ENCODE measurements around the gene NPC2. TPM values are rescaled to one million over a fixed set of nuclear protein-coding genes. Genes with fewer than 3 reads are reported as not detected.
"Not testable (repeated sequence)": the region's sequence is repeated elsewhere in the genome, so short reads cannot be mapped to it uniquely, and the experiment has no call there.

NPC2 gene
- polyA plus RNA-seq, 2 of the 4 experiments (the other 2 are of a cell fraction), result 97.7 to 457 TPM

- 47% methylated on average over 10 of the region's 10 CpGs for WGBS (ENCODE audit: missing lambda C conversion rate)
- CTCF ChIA-PET, result interaction anchor here (0.9 to 6.8 kb wide), 15 partner anchors 8 to 396 kb away, joined by 3 to 31 read pairs (median 5); no protein-coding TSS in a partner anchor
- FAIRE-seq (no peak), DNase-seq (ENCODE audit: low read depth in 1 of 2, low spot score in 1 of 2) (peak; percentile 48 to 51), ATAC-seq (peak; percentile 96 to 98)
- Histone ChIP-seq H3K27ac (no peak overlapping the region), H3K4me2 (no peak overlapping the region), H3K4me1 (no peaks in the 10 kb centered on the region), H3K9me3 (no peaks in the 10 kb centered on the region), H3K4me3 (no peak overlapping the region)
- POLR2A ChIA-PET, result no interaction called here
- TF ChIP-seq CTCF (IDR thresholded peaks at IDR 0.05) (peak; percentile 33; the same call in 2 of the 3 replicates), RAD21 (conservative IDR thresholded peaks at IDR 0.05 in 1 of 2, IDR thresholded peaks at IDR 0.05 in 1 of 2) (peak; percentile 23 to 26; a peak in 1 of 5 replicates), FOSL2 (IDR thresholded peaks at IDR 0.05) (no peak), FOSL2 (CRISPR knock-in tag; IDR thresholded peaks at IDR 0.05) (peak; percentile 77), RNF2 (IDR thresholded peaks at IDR 0.05; ENCODE audit: borderline replicate concordance, low read depth) (no peak)
Observed at GRCh38 chr14:74459289-74459946, 33.7 kb downstream of the NPC2 start.

GRCh38 chr14:74457565-74457895, 35.6 kb downstream of the NPC2 start:
- no peak overlapping the region for H3K4me2 ChIP-seq
- WGBS (ENCODE audit: missing lambda C conversion rate), result 57% methylated on average over 4 of the region's 4 CpGs
- no peaks in the 10 kb centered on the region for H3K9me3 ChIP-seq
- FAIRE-seq (no peak), ATAC-seq (no peak), DNase-seq (ENCODE audit: low read depth in 1 of 2, low spot score in 1 of 2) (no peak)
- no peak overlapping the region for H3K27ac ChIP-seq
- ChIA-PET POLR2A (interaction anchor here (0.8 kb wide), 1 partner anchor 36 kb away, joined by 3 read pairs; the partner anchor contains the start of genes ISCA2 and NPC2), CTCF (interaction anchor here (0.6 to 6.8 kb wide), 6 partner anchors 8 to 1252 kb away, joined by 3 to 31 read pairs (median 3); no protein-coding TSS in a partner anchor)
- H3K4me1 ChIP-seq, result no peaks in the 10 kb centered on the region
- H3K4me3 ChIP-seq, result no peak overlapping the region
- TF ChIP-seq EHF (CRISPR knock-in tag; IDR thresholded peaks at IDR 0.05), result no peak
- no peak for TF ChIP-seq BHLHE40 (IDR thresholded peaks at IDR 0.05; ENCODE audit: low read depth, low read length)
- no peak for TF ChIP-seq HES2 (IDR thresholded peaks at IDR 0.05)
- no peak for TF ChIP-seq FOSL2 (IDR thresholded peaks at IDR 0.05)
- no peak for TF ChIP-seq FOSL2 (CRISPR knock-in tag; IDR thresholded peaks at IDR 0.05)
- no peak for TF ChIP-seq PHF8 (IDR thresholded peaks at IDR 0.05; ENCODE audit: borderline replicate concordance, low read depth)
- no peak for TF ChIP-seq FOSB (CRISPR knock-in tag; IDR thresholded peaks at IDR 0.05)

- DNase-seq (ENCODE audit: low read depth in 1 of 2, low spot score in 1 of 2) (no peak), ATAC-seq (no peak), FAIRE-seq (no peak)
- Histone ChIP-seq H3K9me3 (no peaks in the 10 kb centered on the region), H3K4me1 (no peaks in the 10 kb centered on the region), H3K4me3 (no peak overlapping the region), H3K4me2 (no peak overlapping the region), H3K27ac (no peak overlapping the region)
- TF ChIP-seq NFE2L2 (conservative IDR thresholded peaks at IDR 0.05; ENCODE audit: low read length) (no peak), KDM5A (IDR thresholded peaks at IDR 0.05) (no peak)
- CTCF ChIA-PET, result interaction anchor here (0.9 to 6.8 kb wide), 5 partner anchors 9 to 97 kb away, joined by 3 to 31 read pairs (median 3); no protein-coding TSS in a partner anchor
- WGBS (ENCODE audit: missing lambda C conversion rate), result 52% methylated on average over 17 of the region's 17 CpGs
- POLR2A ChIA-PET, result interaction anchor here (0.8 kb wide), 1 partner anchor 36 kb away, joined by 3 read pairs; the partner anchor contains the start of genes ISCA2 and NPC2
Observed at GRCh38 chr14:74456684-74457564, 36.2 kb downstream of the NPC2 start.

GRCh38 chr14:74454397-74454796, 38.7 kb downstream of the NPC2 start:
- CTCF ChIA-PET, result interaction anchor here (1.0 kb wide), 1 partner anchor 24 kb away, joined by 3 read pairs; no protein-coding TSS in a partner anchor
- not testable (repeated sequence) for ATAC-seq; H3K4me1 ChIP-seq; FAIRE-seq; H3K4me3 ChIP-seq; H3K9me3 ChIP-seq; DNase-seq (ENCODE audit: low read depth in 1 of 2, low spot score in 1 of 2); H3K27ac ChIP-seq; H3K4me2 ChIP-seq
- POLR2A ChIA-PET, result interaction anchor here (0.5 kb wide), 1 partner anchor 16 kb away, joined by 5 read pairs; no protein-coding TSS in a partner anchor
- 29% methylated on average over 5 of the region's 5 CpGs for WGBS (ENCODE audit: missing lambda C conversion rate)

Measured in A549 (cell line).